ENCODE measurements around the gene INPPL1. TPM values are rescaled to one million over a fixed set of nuclear protein-coding genes. Genes with fewer than 3 reads are reported as not detected.

Gene INPPL1
- total RNA-seq, 4 donors from 2014 or later: 85.9 to 114 (median 99.5) TPM

DNA sequence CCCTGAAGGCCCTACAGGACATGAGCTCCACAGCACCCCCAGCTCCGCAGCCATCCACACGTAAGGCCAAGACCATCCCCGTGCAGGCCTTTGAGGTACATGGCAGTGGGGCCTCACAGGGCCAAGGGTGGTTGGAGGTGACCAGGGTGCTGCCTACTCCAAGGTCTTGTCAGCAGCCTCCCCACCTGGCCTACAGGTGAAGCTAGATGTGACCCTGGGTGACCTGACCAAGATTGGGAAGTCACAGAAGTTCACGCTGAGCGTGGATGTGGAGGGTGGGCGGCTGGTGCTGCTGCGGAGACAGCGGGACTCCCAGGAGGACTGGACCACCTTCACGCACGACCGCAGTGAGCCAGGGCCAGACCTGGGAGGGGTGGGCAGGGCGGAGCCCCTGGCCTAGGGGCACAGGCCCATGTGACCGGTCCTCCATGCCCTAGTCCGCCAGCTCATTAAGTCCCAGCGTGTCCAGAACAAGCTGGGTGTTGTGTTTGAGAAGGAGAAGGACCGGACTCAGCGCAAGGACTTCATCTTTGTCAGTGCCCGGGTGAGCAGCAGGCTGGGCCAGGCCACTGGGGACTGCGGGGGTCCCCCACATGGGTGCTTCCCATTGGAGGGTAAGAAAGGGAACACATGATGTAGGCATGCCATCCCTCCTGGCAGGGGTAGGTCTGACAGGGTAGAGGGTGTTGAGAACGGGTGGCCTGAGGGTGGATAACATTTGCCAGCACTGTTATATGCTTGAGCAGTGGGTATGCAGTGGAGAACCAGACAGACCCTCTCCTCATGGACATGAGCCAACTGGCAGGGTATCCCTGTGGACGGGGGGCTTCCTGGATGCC, 5.6 kb downstream of the INPPL1 start:
- Histone ChIP-seq H3K27ac (no peak overlapping the region), H3K36me3 (peaks cover 61 to 65% of the 10 kb centered on the region in 2 donors), H3K27me3 (no peaks in the 10 kb centered on the region), H3K4me3 (replicated peaks in 1 of 3) (no peak overlapping the region), H3K9me3 (no peaks in the 10 kb centered on the region), H3K4me1 (peaks cover 13 to 15% of the 10 kb centered on the region in 2 donors)
- WGBS, 2 donors: 96 to 97% methylated on average over 18 to 19 of the region's 21 CpGs
- intact Hi-C loops (cut with DNase I): loop anchor here (10.0 kb wide), 2 partner anchors 125 to 195 kb away; partner anchors contain the start of genes LAMTOR1 and TOMT
- DNase-seq: no peak
- no peak for TF ChIP-seq CTCF (IDR thresholded peaks at IDR 0.05)
- TF ChIP-seq POLR2A (IDR thresholded peaks at IDR 0.05): no peak

GRCh38 chr11:72230764-72231365, 6.3 kb downstream of the INPPL1 start:
- intact Hi-C loops (cut with DNase I): loop anchor here (10.0 kb wide), 1 partner anchor 194 kb away; no protein-coding TSS in a partner anchor
- Histone ChIP-seq H3K36me3 (peaks cover 69 to 72% of the 10 kb centered on the region in 2 donors), H3K27ac (no peak overlapping the region), H3K4me3 (replicated peaks in 1 of 3) (no peak overlapping the region), H3K27me3 (no peaks in the 10 kb centered on the region), H3K9me3 (no peaks in the 10 kb centered on the region), H3K4me1 (peaks cover 6 to 9% of the 10 kb centered on the region in 2 donors)
- WGBS, 2 donors: 91 to 94% methylated on average over 16 of the region's 18 CpGs
- TF ChIP-seq POLR2A (IDR thresholded peaks at IDR 0.05) (no peak), CTCF (IDR thresholded peaks at IDR 0.05) (no peak)
- DNase-seq: no peak

DNA sequence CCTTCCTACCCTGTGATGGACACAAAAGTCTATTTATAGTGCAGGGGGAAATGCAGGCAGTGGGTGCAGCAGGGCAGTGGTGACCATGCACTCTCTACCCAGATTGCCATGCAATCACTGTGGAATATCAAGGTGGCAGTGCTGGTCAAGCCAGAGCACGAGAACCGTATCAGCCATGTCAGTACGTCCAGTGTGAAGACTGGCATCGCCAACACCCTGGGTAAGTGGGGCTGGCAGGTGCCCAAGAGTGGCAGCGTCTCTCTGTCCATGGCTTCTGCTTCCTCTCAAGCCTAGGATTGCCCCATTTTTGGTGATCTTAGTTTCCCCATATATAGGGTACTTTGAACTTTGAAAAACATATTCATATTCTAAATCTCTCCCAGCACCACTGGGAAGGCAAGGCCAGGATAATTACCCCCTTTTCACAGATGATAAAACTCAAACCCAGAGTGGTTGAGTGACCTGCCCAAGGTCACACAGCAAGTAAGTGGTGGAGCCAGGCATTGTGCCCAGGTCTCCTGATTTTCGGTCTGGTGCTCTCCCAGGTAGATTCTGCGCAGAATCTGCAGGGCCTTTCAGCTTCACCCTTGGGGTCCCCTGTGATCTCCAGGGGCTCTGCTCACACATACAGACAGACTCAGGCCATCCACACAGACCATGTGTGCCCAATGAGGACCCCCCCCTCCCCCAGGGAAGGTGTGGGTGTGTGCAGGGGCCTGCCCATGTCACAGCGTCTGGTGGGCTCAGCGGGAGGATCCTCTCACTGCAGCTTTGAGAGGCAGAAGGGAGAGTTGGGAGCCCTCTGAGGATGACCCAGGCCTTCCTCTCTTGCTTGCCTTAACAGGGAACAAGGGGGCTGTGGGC, 7.1 kb downstream of the INPPL1 start:
- Histone ChIP-seq H3K4me3 (replicated peaks in 1 of 3) (no peak overlapping the region), H3K27ac (no peak overlapping the region), H3K4me1 (peaks cover 0 to 1% of the 10 kb centered on the region in 2 donors), H3K36me3 (peaks cover 69 to 77% of the 10 kb centered on the region in 2 donors), H3K27me3 (no peaks in the 10 kb centered on the region), H3K9me3 (no peaks in the 10 kb centered on the region)
- 93 to 94% methylated on average over 9 of the region's 9 CpGs for WGBS, 2 donors
- no peak for DNase-seq
- no peak for TF ChIP-seq CTCF (IDR thresholded peaks at IDR 0.05)
- TF ChIP-seq POLR2A (IDR thresholded peaks at IDR 0.05): no peak
- intact Hi-C loops (cut with DNase I): loop anchor here (10.0 kb wide), 1 partner anchor 193 kb away; no protein-coding TSS in a partner anchor

DNA sequence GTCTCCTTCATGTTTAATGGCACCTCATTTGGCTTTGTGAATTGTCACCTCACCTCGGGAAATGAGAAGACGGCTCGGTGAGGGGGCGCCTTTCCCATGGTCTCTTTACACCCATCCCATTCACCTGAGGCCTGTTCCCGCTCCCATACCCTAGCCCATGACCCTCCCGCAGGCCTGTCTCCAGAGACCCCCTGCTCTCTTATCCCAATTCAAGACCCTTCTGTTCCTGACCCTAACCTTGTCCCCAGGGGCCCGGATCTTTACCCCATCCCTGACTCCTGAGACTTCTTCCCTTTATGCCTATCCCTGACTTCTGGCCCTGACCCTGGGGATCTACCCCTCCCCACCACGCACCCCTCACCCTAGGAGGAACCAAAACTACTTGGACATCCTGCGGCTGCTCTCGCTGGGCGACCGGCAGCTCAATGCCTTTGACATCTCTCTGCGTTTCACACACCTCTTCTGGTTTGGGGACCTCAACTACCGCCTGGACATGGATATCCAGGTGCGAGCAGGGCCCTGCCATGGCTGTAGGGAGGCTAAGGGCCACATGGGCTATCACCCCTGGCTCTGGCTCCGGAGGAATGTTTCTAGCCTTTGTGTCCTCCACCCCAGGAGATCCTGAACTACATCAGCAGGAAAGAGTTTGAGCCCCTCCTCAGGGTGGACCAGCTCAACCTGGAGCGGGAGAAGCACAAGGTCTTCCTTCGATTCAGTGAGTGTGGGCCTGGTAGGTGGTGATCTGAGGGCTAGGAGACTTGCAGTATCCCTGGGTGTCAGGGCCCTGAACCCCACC, 7.9 kb downstream of the INPPL1 start:
- intact Hi-C loops (cut with DNase I): loop anchor here (10.0 kb wide), 1 partner anchor 192 kb away; no protein-coding TSS in a partner anchor
- H3K4me1 ChIP-seq: peaks cover 2 to 4% of the 10 kb centered on the region in 2 donors
- no peak overlapping the region for H3K4me3 ChIP-seq (replicated peaks in 1 of 3)
- H3K36me3 ChIP-seq: peaks cover 71 to 85% of the 10 kb centered on the region in 2 donors
- no peaks in the 10 kb centered on the region for H3K27me3 ChIP-seq
- no peak for DNase-seq
- 94 to 98% methylated on average over 17 to 18 of the region's 18 CpGs for WGBS, 2 donors
- no peak overlapping the region for H3K27ac ChIP-seq
- H3K9me3 ChIP-seq: no peaks in the 10 kb centered on the region
- TF ChIP-seq POLR2A (IDR thresholded peaks at IDR 0.05) (no peak), CTCF (IDR thresholded peaks at IDR 0.05) (no peak)
